CD4-positive, alpha-beta T cell treated with Interleukin-1 beta for 1 hour (primary cell): ENCODE measurements around the gene CPXM2.

Experiments used
- DNase-seq, 2 donors: peaks; one replicate each; pipeline ENCODE4 v3.0.0-alpha.2; 2020 to 2022

Gene CPXM2

DNA sequence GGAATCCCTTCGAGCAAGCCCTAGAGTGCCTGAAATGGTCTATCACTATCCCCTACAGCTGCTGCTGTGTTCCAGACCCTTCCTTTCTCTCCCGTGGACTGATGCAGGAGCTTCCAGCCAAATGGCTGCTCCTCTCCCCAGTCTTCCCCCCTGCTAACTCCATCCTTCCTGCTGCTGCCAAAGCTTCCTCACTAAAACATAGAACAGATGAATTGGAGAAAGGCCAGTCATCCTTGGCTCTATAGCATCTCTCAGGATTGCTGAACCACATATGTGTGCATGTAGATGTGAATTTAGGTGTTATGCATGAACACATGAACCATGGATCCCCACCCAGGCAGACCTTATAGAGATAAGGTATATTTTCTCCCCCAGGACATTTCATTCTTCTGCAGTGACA, 164.8 kb downstream of the CPXM2 start:
- no peak for DNase-seq

- no peak for DNase-seq
Measured at GRCh38 chr10:123726381-123726780, 165.2 kb downstream of the CPXM2 start.

GRCh38 chr10:123724747-123725146, 166.9 kb downstream of the CPXM2 start:
- no peak for DNase-seq

GRCh38 chr10:123722351-123722750, 169.3 kb downstream of the CPXM2 start:
- no peak for DNase-seq

GRCh38 chr10:123721441-123722049, 170.1 kb downstream of the CPXM2 start:
- DNase-seq: no peak

DNA sequence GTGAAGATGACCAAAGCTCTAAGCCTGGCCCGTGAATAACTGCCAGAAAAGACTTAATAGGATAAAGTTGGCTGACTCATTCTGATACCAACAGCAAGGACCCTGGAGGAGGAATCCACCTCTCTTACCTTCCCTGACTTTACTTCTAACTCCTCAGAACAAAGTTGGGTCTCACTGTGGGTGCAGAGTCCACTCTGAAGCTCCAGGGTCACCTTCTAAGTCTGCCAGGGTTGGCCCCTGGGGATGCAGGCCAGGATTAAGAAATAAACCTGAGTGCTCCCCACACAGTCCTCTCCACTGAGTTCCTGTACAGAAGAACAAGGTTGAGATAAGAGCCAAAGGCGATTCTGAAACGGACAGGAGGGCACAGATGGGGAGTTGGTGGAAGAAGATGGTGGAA, 171.1 kb downstream of the CPXM2 start:
- DNase-seq: no peak

DNA sequence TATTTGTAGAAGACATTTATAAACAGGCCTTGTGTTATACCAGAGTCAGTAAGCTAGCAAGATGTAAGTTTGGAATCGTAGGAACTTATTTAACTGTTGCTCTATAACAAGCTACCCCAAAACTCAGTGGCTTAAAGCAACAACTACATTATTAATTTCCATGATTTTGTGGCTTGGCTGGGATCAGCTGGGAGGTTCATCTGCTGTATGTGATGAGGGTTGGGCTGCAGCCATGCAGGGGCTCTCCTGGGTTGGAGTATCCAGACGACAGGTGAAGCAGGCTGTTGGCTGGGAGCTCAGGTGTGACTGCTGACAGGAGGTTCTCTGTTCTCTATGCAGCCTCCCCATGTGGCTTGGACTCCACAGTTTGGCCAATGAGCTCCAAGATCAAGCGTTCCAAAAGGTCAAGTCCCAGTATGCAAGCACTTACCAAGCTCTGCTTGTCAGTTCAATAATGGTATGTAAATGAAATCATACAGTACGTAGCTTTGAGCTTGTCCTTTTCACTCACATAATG, 173.0 kb downstream of the CPXM2 start:
- no peak for DNase-seq

- DNase-seq: no peak
Measured at GRCh38 chr10:123717336-123717735, 174.3 kb downstream of the CPXM2 start.

- DNase-seq: no peak
Measured at GRCh38 chr10:123715546-123715945, 176.1 kb downstream of the CPXM2 start.

DNA sequence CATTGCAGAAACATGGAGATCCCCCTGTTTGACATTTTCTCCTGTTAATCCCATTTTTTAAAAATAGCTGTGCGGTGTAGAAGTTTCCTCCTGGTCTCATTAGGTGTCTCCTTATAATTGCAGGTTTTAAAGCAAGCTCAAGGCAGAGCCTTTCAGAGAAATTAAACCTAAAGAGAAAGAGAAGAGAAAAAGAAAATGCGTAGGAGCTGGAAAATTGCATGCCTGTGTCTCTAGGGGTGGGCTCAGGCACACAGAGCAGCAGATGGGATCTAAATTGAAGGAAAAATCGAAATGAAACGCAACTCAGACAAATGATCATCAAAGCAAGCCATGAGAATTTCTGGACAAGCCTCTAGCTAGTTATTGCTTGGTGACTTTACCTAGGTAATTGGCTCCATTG, 185.4 kb downstream of the CPXM2 start:
- DNase-seq: no peak

DNA sequence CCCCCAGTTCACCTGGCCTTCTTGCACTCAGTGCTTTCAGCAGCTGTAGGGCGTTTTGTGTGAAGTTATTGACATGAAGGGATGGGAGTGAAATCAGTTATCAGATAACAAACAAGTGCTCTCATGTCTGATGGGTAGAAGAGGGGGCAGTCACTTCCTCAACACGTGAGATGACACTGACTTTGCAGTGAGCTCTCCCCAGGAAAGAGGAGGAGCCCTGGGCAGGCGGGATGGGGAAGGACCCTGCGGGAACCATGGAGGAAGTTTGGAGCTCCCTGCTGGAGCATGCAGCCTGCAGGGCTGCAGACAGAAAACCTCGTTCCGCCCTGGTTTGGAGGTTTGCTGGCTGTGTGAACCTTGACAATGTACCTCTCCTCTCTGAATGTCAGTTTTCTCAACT, 186.8 kb downstream of the CPXM2 start:
- DNase-seq: no peak

DNA sequence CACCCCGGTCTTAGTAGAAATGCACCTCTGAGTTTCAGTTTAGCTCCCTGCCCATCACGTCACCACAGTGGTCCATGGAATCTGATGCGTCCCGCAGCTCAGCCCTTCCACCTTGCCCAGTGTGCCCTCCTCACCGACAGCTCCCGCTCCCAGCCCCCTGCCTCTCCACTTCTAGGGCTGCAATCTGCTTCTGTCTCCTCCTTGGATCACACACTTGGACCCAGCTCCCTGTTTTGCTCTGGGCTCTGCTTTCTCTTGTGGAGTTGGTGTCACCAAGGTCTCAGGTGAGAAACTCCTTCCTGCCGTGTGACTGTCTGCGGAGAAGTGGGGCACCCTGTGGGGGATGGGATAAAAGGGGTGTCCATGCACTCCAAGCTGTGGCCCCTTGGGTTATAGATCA, 187.5 kb downstream of the CPXM2 start:
- DNase-seq: no peak

DNA sequence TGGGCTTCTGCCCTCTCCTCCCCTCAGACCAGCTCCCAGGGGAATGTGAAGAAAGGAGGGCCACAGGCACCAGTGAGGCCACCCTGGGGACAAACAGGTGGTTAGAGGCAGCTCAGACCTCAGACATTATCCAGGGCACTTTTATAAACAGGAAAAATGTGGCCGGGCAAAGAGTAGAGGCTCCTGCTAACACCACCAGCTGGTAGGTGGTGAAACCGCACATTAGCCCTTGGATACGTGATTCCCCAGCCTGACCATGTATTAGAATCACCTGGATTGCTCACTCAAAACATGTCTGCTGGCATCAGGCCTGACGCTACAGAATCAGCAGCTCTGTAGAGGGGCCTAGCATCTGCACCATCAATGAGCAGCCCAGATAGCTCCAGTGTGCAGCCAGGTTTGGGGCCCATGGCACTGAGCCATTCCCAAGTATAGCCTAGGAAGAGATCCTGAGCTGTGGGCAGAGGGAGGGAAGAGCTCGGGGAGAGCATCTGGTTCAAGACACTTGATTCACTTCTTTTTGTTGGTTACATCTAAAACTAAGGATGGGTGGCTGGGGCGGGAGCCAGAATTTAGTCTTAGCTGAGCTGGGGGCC, 188.3 kb downstream of the CPXM2 start:
- no peak for DNase-seq
